Activated naive CD8-positive, alpha-beta T cell treated with anti-CD3 and anti-CD28 coated beads, Interleukin-2, amount 50 U/mL, for 16 hours (primary cell): ENCODE data around the gene DPH2.

Experiments
- DNase-seq: peaks from one replicate; pipeline ENCODE4 v3.0.0-alpha.2; 2020; ENCODE audit warnings: low read depth, low spot score

DPH2 gene

DNA sequence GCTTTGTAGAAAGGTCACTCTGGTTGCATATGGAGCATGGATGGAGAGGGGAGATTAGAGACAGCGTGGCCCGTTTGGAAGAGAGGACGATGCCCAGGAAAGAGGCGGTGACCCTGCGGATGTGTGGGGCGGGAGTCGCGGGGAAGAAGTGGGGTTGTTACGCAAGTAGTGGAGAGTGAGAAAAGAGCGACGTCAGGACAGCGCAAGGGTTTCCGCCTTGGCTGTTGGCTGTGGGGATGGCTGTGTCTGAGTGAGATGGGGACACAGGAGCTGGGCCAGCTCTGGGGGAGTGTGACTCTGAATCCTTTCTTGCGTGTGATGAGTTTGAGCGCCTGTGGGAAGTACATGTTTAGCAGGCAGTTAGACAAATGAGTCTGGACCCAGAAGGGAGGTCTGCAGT, 13.0 kb downstream of the DPH2 start:
- no peak for DNase-seq

DNA sequence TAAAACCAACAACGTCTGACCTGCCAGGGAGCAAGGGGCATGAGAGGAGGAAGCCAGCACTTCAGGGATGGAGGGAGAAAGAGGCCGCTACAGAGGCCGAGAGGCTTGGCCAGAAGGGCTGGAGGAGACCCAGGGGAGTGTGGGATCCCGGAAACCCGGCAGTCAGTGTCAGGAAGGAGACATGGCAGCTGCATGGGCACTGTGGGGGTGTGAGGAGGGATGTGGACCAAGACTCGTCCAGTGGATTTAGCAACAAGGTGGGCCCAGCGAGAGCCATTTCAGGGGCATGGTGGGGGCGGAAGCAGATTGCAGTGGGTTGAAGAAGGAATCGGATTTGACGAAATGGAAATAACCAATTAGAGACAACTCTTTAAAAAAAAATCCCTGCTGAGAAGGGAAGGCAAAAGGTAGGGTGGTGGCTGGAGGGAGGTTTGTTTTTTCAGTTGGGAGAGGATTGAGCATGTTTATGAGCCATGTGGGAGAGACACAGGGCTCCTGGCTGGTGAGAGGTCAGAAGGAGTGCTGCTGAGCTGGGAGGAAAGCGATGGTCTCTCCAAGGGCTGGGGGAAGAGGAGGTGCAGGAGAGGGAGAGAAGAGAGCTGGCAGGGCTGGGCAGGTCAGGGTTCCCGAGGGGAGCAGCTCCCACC, 13.6 kb downstream of the DPH2 start:
- no peak for DNase-seq

DNA sequence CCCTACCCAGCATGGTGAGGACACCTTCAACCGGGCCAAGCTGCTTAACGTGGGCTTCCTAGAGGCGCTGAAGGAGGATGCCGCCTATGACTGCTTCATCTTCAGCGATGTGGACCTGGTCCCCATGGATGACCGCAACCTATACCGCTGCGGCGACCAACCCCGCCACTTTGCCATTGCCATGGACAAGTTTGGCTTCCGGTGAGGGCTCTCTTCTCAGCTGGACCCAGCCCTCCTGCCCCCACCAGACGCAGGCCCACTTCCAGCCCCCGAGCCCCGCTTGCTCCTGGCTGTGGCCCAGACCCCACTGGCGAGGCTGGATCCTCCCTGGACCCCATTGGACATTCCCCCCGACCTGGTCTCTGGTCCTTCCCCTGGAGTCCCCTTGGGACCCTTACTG, 15.0 kb downstream of the DPH2 start:
- DNase-seq = no peak

DNA sequence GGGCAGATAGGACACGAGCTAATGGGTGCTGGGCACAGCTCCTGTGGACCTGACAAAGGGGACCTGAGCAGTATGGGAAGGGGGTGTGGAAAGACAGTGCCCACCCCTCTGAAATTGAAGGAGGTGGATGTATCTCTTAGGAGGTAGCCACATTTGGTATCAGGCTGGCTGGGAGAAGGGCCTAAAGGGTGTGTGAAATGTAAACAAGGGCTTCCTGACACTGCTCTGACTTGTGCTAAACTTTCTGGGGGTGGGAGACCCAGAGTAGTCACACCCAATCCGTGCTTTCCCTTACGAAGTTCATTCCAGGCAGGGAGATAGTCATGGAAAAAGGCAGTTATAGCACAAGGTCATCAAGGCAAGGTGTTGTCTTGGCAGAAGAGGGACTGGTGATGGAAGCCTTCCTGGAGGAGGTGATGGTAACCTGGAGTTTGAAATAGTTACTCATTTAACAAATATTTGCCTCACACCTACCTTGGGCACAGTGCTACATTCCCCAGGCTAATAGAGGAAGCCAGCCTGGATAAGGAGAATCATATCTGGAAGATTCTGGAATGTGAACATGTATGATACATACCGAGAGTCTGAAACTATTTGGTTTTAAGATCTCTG, 16.3 kb downstream of the DPH2 start:
- DNase-seq = no peak

DNA sequence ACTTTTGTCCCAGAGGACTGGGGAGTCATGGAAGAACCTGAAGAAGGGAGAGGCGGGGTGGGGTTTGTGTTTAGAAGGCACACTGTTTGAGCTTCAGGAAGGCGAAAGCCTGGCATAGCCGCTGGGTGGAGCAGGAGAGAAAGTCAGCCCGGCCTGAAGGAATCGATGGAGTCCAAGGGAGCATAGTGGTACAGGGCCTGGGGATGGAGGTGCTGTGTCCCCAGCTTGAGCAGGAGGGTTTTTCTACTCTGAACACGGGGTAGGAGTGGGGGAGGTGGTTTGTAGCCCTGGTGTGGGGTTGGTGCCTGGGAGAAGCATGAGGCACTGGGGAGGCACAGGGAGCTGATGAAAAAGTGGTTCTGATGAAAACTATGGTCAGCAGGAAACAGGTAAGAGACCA, 16.9 kb downstream of the DPH2 start:
- no peak for DNase-seq

DNA sequence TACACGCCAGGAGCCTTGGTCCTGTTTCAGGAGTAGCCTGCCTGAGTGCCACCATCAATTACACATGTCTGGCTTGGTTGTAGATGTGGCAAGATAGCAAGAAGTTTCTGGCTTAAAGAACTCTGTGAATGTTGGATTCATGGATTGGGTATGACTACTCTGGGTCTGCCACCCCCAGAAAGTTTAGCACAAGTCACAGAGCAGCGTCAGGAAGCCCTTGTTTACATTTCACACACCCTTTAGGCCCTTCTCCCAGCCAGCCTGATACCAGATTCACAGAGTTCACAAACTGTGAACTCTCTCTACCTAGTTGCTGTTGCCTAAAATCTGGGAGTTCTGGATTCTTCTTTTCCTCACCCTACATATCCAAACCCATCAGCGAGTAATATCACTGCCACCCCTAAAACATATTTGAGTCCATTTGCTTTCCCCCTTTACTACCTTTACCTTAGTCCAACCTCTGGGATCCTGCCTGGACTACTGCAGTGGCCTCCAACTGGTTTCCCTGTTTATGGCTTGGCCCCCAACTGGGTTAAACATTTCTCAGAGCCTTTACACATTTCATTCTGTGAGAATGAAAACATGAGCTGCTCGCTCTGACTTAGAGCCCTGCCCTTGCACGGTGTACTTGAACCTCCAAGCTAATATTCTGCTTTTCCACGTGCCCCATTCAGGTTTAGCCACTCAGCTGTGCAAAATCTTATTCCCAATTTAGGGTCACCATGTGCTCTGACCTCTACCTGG, 17.5 kb downstream of the DPH2 start:
- no peak for DNase-seq

DNA sequence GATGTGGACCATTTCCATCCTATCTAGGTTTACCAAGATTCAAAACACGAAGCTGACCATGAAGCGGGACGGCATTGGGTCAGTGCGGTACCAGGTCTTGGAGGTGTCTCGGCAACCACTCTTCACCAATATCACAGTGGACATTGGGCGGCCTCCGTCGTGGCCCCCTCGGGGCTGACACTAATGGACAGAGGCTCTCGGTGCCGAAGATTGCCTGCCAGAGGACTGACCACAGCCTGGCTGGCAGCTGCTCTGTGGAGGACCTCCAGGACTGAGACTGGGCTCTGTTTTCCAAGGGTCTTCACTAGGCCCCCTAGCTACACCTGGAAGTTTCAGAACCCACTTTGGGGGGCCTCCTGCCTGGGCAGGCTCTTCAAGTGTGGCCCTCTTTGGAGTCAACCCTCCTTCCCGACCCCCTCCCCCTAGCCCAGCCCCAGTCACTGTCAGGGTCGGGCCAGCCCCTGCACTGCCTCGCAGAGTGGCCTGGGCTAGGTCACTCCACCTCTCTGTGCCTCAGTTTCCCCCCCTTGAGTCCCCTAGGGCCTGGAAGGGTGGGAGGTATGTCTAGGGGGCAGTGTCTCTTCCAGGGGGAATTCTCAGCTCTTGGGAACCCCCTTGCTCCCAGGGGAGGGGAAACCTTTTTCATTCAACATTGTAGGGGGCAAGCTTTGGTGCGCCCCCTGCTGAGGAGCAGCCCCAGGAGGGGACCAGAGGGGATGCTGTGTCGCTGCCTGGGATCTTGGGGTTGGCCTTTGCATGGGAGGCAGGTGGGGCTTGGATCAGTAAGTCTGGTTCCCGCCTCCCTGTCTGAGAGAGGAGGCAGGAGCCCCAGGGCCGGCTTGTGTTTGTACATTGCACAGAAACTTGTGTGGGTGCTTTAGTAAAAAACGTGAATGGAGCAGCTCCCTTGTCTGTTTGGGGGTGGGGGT, 20.7 kb downstream of the DPH2 start:
- no peak for DNase-seq

DNA sequence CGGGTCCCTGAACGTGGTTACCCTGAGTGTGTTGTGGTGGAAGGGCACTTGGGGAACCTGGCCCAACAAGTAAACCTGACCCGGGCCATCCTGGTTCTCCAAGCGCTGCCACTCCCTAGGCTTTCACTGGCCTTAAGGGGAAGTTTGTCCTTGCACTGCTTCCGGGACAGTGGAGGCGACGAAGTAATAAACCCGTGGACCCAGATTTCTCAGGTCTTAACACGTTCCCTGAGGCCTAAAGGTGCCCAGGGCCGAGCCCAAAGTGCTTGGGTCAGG, 21.3 kb downstream of the DPH2 start:
- no peak for DNase-seq

DNA sequence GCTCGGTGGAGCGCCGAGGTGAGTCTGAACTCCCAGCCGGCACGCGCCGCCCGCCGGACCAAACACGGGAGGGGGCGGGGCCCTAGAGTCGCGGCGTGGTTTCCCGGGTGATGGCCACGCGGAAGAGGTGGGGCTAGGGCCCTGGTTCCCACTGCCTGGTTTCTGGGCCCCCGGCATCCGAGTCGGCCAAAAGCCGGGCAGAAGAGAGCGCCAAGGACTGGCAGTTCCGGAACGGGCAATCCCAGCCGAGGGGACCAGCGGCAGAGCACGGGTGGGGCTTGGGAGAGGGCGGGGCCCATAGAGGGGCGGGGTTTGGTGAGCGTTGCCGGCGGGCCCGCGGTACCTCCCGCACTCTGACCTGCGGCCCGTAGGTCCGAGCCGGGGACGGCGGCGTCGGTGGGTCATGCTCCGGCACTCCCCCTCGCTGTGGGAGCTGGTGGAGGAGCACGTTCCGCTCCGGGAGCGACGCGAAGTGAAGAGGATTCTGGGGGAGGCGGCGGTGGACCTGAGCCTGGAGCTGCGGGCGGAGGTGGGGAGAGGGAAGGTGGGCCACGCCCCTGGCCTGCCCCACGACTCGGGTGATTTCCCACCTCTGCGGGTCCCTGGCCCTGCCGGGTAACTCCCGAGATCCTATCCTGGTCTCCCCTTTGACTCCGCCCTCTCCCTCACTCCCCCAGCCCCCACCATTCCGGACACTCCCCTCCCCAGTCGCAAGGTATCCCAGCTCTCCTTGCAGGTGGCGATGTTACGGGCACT, 21.8 kb downstream of the DPH2 start, which contains the start of gene CCDC24:
CCDC24 (plus strand) TSS at position 124 of the 756 bp plus-strand sequence; CDS start at position 404, 280 bp downstream.
- DNase-seq = peak; percentile 45

DNA sequence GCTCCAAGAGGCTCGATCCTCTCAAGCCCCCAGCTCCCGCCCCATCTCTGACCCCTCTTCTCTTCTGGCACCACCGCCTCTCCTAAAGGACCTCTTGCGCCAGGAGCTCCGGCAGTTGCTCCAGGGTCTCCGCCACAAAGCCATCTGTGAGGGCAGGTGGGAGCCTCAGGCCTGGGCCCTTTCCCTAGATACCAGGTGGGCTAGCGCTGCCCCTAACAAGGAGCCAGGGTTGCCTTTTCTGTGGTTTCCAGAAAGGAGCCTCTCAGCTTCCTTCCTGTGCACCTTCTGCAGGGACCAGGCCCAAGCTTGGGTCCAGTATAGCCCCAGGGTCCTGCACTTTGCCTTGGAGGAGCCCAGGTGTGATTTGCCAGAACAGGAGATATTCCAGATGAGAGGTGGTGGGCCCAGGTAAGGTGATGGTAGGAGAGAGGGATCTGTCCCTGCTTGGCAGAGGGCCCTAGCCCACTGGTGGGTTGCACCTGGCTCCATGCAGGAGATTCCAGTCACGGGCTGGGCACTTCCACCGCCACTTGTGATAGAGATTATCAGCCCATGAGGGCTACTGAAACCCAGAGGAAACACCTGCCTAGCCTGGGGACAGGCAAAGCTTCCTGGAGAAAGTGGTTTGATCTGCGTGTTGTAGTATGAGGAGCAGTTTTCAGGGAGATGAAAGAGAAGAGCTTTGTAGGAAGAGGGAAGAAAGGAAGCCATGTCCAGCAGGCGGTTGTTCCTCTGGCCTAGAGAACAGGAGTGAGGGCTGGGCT, 22.6 kb downstream of the DPH2 start:
- no peak for DNase-seq

DNA sequence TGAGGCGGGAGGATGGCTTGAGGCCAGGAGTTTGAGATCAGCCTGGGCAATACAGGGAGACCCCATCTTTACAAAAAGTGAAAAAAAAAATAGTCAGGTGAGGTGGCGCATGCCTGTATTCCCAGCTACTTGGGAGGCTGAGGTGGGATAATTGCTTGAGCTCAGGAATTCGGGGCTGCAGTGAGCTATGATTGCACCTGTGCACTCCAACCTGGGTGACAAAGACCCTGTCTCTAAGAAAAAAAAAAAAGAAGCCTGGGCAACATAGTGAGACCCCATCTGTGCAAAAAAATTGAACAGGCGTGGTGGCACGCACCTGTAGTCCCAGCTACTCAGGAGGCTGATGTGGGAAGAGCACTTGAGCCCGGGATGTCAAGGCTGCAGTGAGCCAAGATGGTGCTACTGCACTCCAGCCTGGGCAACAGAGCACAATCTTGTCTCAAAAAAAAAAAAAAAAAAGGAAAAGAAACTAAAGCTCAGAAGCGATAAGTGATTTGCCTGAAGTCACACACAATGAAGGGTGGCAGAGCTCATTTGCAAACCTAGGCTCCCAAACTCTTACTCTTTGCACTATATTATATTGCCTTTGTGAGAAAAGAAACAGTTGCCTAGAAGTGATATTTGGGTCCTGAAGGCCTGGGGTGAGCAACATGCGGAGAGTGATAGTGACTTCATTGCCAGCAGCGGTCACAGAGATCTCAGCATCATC, 23.6 kb downstream of the DPH2 start:
- no peak for DNase-seq

DNA sequence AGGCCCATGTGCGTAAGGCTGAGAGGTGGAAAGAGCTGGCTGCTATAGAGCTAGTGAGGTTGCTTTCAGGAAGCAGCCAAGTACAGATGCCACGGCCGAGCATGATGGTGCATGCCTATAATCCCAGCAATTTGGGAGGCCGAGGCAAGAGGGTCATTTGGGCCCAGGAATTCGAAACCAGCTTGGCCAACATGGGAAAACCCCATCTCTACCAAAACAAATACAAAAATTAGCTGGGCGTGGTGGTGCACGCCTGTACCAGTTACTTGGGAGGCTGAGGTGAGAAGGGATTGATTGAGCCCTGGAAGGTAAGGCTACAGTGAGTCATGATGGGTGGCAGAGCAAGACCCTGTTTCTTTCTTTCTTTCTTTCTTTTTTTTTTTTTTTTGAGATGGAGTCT, 24.3 kb downstream of the DPH2 start:
- no peak for DNase-seq

DNA sequence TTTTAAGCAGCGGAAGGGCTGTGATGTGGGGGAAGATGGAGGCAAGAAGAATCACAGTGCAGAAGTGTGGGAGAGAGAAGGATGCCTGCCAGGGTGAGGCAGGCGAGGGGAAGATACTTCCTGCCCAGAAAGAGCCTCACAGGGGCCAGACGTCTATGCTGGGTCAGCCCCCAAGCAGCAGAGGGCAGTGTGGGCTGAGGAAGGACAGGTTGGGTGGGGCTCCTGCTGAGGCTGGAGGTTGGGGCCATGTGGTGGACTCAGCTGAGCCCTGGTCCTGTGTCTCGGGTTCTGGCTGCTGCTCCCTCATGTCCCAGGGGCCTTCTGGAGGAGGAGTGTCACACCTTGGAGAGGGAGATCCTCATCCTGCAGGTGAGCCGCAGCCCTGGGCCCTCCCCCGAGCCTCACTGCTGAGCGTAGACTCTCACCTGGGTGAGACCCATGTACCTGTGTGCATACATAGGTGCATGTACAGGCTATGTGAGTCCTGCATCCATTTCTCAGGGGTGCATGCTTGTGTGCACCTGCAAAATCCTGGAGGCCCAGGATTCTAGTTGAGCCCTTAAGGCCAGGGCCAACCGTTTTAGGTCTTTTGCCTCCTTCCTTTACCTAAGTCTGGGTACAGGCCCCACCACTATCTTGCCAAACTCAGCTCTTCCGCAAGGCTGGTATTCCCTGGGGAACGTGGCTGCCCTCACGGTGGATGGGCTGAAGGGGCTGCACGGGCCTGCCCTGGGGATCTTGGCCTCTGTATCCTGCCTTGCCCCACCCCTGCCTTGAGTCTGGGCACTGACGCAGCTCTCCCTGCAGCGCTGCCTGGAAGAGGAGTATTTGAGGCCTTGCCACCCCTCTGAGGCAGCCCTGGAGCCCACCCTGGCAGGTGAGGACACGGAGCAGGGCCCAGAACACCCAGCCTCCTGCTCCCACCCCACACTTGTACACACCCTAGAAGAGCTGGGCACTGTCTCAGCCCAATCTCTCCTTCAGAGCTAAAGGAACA, 25.3 kb downstream of the DPH2 start:
- no peak for DNase-seq

DNA sequence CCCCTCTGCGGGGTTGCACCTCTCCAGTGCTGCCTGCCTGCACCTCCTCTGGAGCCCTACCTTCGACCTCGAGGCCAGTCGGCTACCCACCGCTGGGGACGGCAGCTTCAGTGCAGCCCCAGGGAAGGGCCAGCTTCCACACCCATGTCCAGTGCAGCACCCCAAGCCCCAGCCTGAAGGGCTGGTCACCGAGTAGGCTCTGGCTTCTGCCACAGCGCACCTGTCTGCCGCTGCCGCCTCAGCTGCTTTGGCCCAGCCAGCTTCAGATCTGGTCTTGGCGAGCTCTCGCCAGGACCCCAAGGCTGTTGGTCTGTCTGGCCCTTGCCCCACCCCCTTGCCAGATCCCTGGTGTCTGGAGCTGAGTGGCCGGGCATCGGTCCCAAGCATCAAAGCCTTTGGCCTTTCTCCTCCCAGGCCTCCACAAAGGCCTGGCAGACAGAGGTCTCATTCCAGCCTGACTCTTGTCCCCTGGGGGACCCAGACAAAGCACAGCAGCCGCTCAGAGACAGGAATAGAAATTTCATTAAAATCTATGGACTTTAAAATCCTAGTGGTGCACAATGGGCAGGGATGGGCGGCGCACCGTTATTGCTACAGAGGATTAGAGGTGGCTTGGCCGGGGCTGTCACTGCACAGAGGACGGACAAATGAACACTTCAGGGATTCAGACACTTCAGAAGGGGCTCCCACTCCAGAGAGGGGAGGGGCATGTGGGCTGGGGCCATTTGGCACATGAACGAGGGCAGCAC, 26.3 kb downstream of the DPH2 start:
- no peak for DNase-seq

DNA sequence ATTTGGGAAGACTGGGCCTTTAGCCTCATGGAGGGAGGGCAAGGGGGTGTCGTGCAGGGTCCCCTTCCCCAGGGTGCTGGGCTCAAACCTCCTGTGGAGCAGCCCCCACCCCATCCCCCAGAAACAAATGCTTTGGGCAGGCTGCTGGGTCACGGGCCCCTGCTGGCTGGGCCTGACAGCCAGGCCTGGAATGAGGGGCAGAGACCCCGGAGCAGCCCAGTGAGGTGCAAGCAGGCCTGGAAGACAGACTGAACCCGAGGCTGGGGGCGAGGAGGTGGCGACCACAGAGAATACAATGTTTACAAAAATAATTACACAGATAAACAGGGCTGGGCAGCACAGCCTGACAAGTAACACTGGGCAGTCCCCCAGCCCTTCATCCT, 26.9 kb downstream of the DPH2 start:
- no peak for DNase-seq

DNA sequence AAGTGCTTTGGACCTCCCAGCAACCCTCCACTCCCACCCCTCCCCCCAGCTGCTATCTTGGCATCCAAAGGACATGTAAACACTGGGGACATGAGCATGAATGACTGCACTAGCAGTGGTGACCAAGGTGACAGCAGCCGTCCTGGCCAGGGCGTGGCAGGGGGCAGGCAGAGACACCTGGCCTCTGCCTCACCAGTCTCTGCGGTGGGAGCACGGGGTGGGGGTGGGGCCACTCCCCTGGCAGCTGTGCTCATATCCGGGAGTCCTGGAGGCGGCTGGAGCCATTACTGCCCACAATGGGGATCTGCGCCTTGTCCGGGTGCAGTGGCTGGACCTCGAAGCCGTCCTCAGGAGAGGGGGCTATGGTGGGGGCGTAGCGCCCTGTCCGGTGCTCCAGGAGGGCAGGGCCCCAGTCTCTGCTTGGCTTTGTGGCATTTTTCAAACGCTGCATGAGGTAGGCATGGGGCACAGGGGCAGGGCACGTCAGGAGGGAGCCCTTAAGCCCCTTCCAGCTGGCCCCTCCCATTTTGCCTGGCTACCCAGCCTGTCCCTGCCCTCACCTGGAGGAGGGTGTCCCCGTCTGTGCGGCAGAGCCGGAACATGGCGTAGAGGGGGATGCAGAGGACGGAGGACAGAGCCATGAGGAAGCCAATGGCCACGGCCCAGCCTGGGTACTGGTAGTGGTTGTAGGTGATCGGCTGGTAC, 27.6 kb downstream of the DPH2 start:
- no peak for DNase-seq

DNA sequence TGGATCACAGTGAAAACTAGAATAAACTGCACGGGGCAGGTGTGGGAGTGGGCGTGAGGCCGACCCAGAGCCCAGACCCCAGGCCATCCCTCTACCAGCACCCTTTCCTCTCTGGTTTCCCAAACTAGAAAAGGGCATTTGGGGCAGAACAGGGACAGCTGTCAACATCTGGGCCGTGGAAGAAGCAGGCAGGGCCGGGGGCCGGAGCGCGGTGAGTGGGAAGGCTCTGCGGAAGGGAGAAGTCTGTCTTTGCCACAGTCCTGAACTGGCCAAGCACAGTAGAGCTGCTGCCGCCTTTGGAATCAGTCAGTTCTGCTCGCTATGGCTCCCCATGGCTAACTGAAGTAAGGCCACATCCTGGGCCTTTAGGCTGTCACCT, 28.2 kb downstream of the DPH2 start:
- DNase-seq = no peak

DNA sequence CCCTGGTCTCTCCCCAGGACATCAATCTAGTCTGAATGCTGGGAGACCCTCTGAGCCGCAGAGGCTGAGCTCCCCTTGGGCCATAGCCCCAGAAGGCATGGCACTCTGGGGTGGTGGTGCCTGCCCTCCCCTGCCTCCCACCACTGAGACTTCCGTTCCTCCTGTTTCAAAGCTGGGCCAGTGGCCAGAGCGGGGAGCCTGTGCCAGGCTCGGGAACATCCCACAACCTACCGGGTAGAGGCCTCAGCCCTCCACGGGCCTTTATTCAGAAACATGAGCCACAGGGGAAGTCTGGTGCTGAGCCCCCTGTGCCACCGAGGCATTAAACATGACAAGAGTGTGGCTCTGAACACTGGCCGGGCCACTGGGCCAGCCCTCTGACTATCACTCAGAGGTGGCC, 29.6 kb downstream of the DPH2 start:
- no peak for DNase-seq
